Right lobe of liver (tissue), 6 donors: ENCODE results near the gene SLC26A11. TPM values are rescaled to one million over a fixed set of nuclear protein-coding genes. Genes with fewer than 3 reads are reported as not detected.

Experiments used
- ATAC-seq, 4 donors: fragments of 200-7000 bp; cut with Tn5 transposase; one replicate each; pipeline ENCODE4 v1.9.1; 2020; ENCODE audit warnings: mild to moderate bottlenecking in 4 of 4, moderate library complexity in 4 of 4
- DNase-seq, 3 donors: peaks; one replicate each; pipeline ENCODE4 v3.0.0-alpha.2; 2020
- H3K27ac ChIP-seq, 3 donors: fragments of 200-600 bp; one replicate each; pipeline ENCODE4 v1.8.0; 2022
- H3K27me3 ChIP-seq, 2 donors: fragments of 200-600 bp; one replicate each; pipeline ENCODE4 v1.8.0; 2022
- H3K36me3 ChIP-seq, 4 donors: fragments of 200-600 bp; sonication (generic) in 1 of 4; one replicate each; pipeline versions ENCODE4 v1.5.1 to v1.8.0; 2017 to 2022; ENCODE audit warnings: control low read depth in 1 of 4
- H3K4me1 ChIP-seq, 4 donors: fragments of 200-600 bp; sonication (generic) in 1 of 4; one replicate each; pipeline versions ENCODE4 v1.5.1 to v1.8.0; 2017 to 2022; ENCODE audit warnings: control low read depth in 1 of 4
- H3K4me3 ChIP-seq, 3 donors: fragments of 200-600 bp; one replicate each; pipeline ENCODE4 v1.8.0; 2022
- H3K9me3 ChIP-seq, 4 donors: fragments of 200-600 bp; sonication (generic) in 1 of 4; one replicate each; pipeline versions ENCODE4 v1.5.1 to v1.8.0; 2017 to 2022; ENCODE audit warnings: control low read depth in 1 of 4
- POLR2A ChIP-seq: fragments of 450-650 bp; IDR thresholded peaks from one replicate; pipeline ENCODE4 v1.6.1; 2017; ENCODE audit warnings: antibody characterized with exemption, mild to moderate bottlenecking
- WGBS: methylation state at CpG from one replicate; pipeline ENCODE4 v1.1.6; 2018; ENCODE audit warnings: low coverage, low lambda C conversion rate; ENCODE audit not compliant: insufficient coverage; ENCODE audit errors: missing lambda C conversion rate; 5-methylcytosine and 5-hydroxymethylcytosine counted together
- intact Hi-C, 2 donors: fragments of 100-400 bp; cut with DNase I; formaldehyde crosslinking; loops; one replicate each; pipeline versions ENCODE4 v1.11.2 to v1.14.1; 2022
- total RNA-seq, 6 experiments: library from RNA; depleted of rRNA in 2 of 6; stranded (reverse); fragments of >200 nt in 2 of 6; fragmentation: NEBNext Ultra II Directional in 3 of 6; extraction: Animal tissue kit (Norgen Biotek cat#: 25700) in 3 of 6; gene quantifications; one replicate each; pipeline versions ENCODE4 v1.1.0 to v1.2.4, GENCODE V29; 2016 to 2023
- TF ChIP-seq, protein P1 (sequence below), 4 donors: fragments of 200-600 bp in 3 of 4; fragments of 450-650 bp in 1 of 4; IDR thresholded peaks; one replicate each; pipeline versions ENCODE4 v1.5.1 to v1.8.0; 2016 to 2022; ENCODE audit warnings: antibody characterized with exemption in 4 of 4, mild to moderate bottlenecking in 2 of 4
- donor health status: DM: no; HTN: yes; CAD: no.
- donor health status: DM: no; HTN: no; CAD: no.
- donor health status: DM: no; HTN: no; CAD: no.
- donor health status: DM: no; HTN: yes; CAD: no.
- donor health status: DM: no; HTN: yes; CAD: no.

SLC26A11 gene
- total RNA-seq, 6 experiments from 2014 or later = 5.8 to 9.8 (median 6.5) TPM

DNA sequence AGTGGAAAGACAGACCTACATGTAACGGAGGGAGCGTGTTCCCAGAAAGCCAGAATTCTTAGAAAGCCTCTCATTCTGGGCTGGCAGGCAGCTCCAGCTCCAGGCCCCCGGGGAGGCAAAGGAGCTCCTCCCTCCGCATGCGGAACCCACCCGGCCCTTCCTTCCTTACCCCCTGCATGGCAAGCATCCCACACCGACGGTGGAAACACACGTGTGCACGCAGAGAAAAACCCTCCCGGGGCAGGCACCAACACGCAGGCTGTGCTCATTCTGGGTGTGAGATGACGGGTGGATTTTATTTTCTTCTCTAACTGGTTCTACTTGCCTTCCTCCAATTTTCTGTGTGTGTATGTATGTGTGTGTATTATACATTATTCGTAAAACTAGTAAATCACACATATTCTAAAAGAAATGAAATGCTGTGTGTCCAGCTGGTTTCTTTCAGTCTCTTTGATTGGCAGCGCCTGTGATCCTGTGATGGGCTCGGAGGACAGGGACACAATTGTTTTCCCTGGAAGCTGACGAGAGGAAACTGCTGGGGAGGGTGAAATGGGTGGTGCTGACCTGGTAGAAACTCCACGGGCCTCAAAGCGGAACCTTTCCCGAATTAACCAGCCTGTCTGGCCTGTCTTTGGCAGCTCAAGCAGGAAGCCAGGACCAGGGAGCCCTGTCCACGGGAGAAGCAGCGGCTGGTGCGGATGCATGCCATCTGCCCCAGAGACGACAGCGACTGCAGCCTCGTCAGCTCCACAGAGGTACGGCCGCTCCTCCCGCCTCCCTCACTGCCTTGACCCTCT, 28.2 kb upstream of the SLC26A11 start:
- Histone ChIP-seq H3K4me3 (no peak overlapping the region), H3K27ac (no peak overlapping the region), H3K4me1 (no peaks in the 10 kb centered on the region), H3K27me3 (no peaks in the 10 kb centered on the region), H3K9me3 (no peaks in the 10 kb centered on the region), H3K36me3 (no peaks in the 10 kb centered on the region)
- 60% methylated on average over 15 of the region's 29 CpGs for WGBS
- intact Hi-C loops = no loop called here
- DNase-seq (no peak), ATAC-seq (peak; percentile 23 to 56 (median 47))
- no peak for TF ChIP-seq POLR2A
- TF ChIP-seq, protein P1, sequence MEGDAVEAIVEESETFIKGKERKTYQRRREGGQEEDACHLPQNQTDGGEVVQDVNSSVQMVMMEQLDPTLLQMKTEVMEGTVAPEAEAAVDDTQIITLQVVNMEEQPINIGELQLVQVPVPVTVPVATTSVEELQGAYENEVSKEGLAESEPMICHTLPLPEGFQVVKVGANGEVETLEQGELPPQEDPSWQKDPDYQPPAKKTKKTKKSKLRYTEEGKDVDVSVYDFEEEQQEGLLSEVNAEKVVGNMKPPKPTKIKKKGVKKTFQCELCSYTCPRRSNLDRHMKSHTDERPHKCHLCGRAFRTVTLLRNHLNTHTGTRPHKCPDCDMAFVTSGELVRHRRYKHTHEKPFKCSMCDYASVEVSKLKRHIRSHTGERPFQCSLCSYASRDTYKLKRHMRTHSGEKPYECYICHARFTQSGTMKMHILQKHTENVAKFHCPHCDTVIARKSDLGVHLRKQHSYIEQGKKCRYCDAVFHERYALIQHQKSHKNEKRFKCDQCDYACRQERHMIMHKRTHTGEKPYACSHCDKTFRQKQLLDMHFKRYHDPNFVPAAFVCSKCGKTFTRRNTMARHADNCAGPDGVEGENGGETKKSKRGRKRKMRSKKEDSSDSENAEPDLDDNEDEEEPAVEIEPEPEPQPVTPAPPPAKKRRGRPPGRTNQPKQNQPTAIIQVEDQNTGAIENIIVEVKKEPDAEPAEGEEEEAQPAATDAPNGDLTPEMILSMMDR (IDR thresholded peaks at IDR 0.05) = no peak

DNA sequence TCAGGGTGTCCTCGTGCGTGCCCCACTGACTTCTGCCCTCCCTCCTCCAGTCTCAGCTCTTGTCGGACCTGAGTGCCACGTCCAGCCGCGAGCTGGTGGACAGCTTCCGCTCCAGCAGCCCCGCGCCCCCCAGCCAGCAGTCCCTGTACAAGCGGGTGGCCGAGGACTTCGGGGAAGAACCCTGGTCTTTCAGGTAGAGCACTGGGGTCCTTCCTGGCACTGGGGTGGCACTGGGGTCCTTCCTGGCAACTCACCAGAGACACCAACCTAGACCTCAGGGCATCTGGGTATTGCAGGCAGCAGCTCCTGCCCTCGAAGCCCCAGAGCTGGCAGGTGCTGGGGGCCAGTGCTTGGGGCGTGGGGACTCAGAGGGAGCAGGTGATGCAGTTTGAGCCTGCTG, 25.1 kb upstream of the SLC26A11 start:
- ATAC-seq = no peak
- intact Hi-C loops = no loop called here
- Histone ChIP-seq H3K4me1 (no peaks in the 10 kb centered on the region), H3K4me3 (no peak overlapping the region), H3K36me3 (no peaks in the 10 kb centered on the region), H3K27ac (no peak overlapping the region), H3K9me3 (no peaks in the 10 kb centered on the region), H3K27me3 (no peaks in the 10 kb centered on the region)
- no peak for TF ChIP-seq POLR2A
- TF ChIP-seq, protein P1 (IDR thresholded peaks at IDR 0.05) = no peak
- no peak for DNase-seq
- 91% methylated on average over 5 of the region's 14 CpGs for WGBS

DNA sequence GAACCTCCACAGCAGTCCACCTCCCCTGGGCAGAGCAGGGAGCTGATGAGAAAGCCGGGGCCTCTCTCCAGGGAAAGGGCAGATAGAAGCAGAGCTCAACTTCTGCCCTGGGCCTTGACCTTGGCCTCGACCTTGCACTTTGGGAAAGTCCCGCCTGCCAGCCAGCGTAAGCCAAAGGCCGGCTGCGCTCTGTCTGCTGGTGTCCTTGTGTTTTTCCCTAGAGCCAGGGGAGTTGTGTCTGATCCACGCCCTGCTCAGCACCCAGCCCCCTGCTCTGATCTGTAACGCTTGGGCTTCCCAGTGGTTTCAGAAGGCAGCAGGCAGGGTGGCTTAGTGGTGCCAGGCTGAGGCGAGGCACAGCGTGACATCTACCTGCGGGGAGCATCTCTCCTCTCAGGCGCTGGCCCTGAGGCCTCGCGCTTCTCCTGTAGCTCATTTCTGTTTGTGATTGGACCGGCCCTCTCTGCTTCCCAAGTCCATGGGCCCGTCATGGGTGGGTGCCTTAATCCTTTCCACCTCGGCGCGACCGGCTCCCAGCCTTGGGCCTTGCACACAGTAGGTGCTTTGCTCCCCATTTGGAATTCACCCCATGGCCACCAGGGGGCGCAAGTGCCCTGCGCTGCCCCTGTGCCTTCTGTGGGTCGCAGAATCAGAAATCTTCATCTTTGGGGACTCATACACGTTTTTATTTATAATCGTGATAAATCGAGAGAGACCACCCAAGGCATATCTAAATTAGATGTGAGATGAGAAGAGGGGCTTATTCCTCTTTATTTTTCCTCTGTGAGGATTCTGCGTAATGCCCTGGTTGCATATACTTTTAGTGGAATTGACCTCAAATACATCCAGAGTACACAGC, 24.3 kb upstream of the SLC26A11 start:
- no peak overlapping the region for H3K4me3 ChIP-seq
- ATAC-seq (peak; percentile 12 to 44 (median 27)), DNase-seq (no peak)
- no peaks in the 10 kb centered on the region for H3K36me3 ChIP-seq
- 30% methylated on average over 12 of the region's 27 CpGs for WGBS
- no peak overlapping the region for H3K27ac ChIP-seq
- H3K4me1 ChIP-seq = no peaks in the 10 kb centered on the region
- H3K9me3 ChIP-seq = no peaks in the 10 kb centered on the region
- H3K27me3 ChIP-seq = no peaks in the 10 kb centered on the region
- TF ChIP-seq, protein P1 (IDR thresholded peaks at IDR 0.05) = peak; percentile 70 to 77 (median 76)
- no peak for TF ChIP-seq POLR2A
- intact Hi-C loops = no loop called here

DNA sequence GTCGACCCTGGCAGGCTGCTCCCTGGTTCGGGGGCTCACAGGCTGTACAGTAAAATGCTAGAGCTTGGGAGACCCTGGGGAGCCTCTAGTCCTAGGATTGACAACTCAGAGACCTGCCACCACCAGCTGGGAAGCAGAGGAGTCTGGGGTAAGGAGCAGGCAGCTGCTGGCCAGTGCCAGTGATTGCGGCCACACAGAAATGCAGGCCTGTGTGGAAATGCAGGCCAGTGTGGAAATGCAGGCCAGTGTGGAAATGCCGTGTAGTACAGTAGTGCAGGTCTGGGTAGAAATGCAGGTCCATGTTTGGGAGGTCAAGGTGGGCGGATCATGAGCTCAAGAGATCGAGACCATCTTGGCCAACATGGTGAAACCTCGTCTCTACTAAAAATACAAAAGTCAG, 23.6 kb upstream of the SLC26A11 start:
- intact Hi-C loops = no loop called here
- no peak for ATAC-seq
- TF ChIP-seq, protein P1 (IDR thresholded peaks at IDR 0.05) = no peak
- TF ChIP-seq POLR2A = no peak
- Histone ChIP-seq H3K4me3 (no peak overlapping the region), H3K9me3 (no peaks in the 10 kb centered on the region), H3K4me1 (no peaks in the 10 kb centered on the region), H3K36me3 (no peaks in the 10 kb centered on the region), H3K27me3 (no peaks in the 10 kb centered on the region), H3K27ac (no peak overlapping the region)
- 92% methylated on average over 4 of the region's 7 CpGs for WGBS
- no peak for DNase-seq
